HepG2 (cell line): ENCODE measurements around the gene CHML. TPM values are rescaled to one million over a fixed set of nuclear protein-coding genes. Genes with fewer than 3 reads are reported as not detected.
A peak's percentile ranks its signal among the peaks of the same experiment; 100 is the strongest.

Experiments used
- ATAC-seq: fragments of 200-7000 bp; cut with Tn5 transposase; 3 replicates; pipeline ENCODE4 v1.9.1; 2020; ENCODE audit warnings: mild to moderate bottlenecking, moderate library complexity
- BruUV-seq: library from RNA; stranded (reverse); fragments of 400-500 nt; replicated peaks from 2 replicates; lab custom pipeline; 2021; lab: Mats Ljungman, UMichigan
- CTCF ChIA-PET: fragments of 300-600 bp; formaldehyde crosslinking; extraction: SDS; loops from one replicate; lab custom pipeline; 2021; ENCODE audit warnings: low total read pairs, inconsistent platforms, low intra/inter-chr PET ratio; lab: Yijun Ruan, JAX
- POLR2A ChIA-PET: fragments of 350-600 bp; sonication (Branson Sonifier 250); formaldehyde crosslinking; loops from one replicate; lab custom pipeline; 2020; ENCODE audit warnings: antibody characterized with exemption, inconsistent platforms; lab: Yijun Ruan, JAX
- DNase-seq: peaks from one replicate; pipeline ENCODE4 v3.0.0-alpha.2; 2015; ENCODE audit warnings: low spot score
- FAIRE-seq: peaks from 3 replicates; lab custom pipeline; 2011; peaks lifted over from hg19 to GRCh38; lab: Jason Lieb, UNC
- H2AFZ ChIP-seq: one replicate; pipeline ENCODE4 v1.6.1; 2011; ENCODE audit warnings: low read length, inconsistent platforms
- H3K27ac ChIP-seq: fragments of 300-600 bp; 3 replicates; pipeline ENCODE4 v1.8.0; 2011; ENCODE audit warnings: mixed run types, mild to moderate bottlenecking, mixed read lengths, low read length, inconsistent platforms; ENCODE audit not compliant: insufficient read depth; ENCODE audit errors: extremely low read length
- H3K27me3 ChIP-seq, 2 experiments: fragments of 200-600 bp in 1 of 2; 2 replicates in 1 of 2; 3 replicates in 1 of 2; pipeline versions ENCODE4 v1.6.0 to v1.8.0; 2011; ENCODE audit warnings: low read length in 2 of 2, mild to moderate bottlenecking in 2 of 2, moderate library complexity in 2 of 2, inconsistent platforms in 1 of 2; ENCODE audit not compliant: insufficient read depth in 2 of 2, control insufficient read depth in 1 of 2
- H3K36me3 ChIP-seq, 2 experiments: fragments of 200-600 bp in 1 of 2; replicated peaks in 1 of 2; 2 replicates in 1 of 2; 3 replicates in 1 of 2; pipeline versions ENCODE4 v1.5.1 to v1.8.0; 2011; ENCODE audit warnings: low read length in 2 of 2, inconsistent platforms in 1 of 2; ENCODE audit not compliant: insufficient read depth in 2 of 2, control insufficient read depth in 1 of 2
- H3K4me1 ChIP-seq: 2 replicates; pipeline ENCODE4 v1.5.1; 2012; ENCODE audit warnings: low read length, inconsistent platforms; ENCODE audit not compliant: insufficient read depth
- H3K4me2 ChIP-seq: 2 replicates; pipeline ENCODE4 v1.6.0; 2011; ENCODE audit warnings: low read depth, low read length, inconsistent platforms
- H3K4me3 ChIP-seq, 3 experiments: fragments of 200-600 bp in 1 of 3; sonication (generic), shearing (Covaris generic) in 1 of 3; replicated peaks in 1 of 3; 2 replicates each; pipeline ENCODE4 v1.5.1; 2011 to 2016; ENCODE audit warnings: low read length in 3 of 3, inconsistent platforms in 2 of 3, low read depth in 2 of 3, mild to moderate bottlenecking in 2 of 3, control low read depth in 1 of 3, mixed read lengths in 1 of 3; ENCODE audit not compliant: insufficient read depth in 1 of 3
- H3K79me2 ChIP-seq: one replicate; pipeline ENCODE4 v1.6.1; 2011; ENCODE audit warnings: low read length, inconsistent platforms; ENCODE audit not compliant: insufficient read depth
- H3K9ac ChIP-seq: 2 replicates; pipeline ENCODE4 v1.6.0; 2011; ENCODE audit warnings: mild to moderate bottlenecking, low read depth, low read length, inconsistent platforms; ENCODE audit not compliant: insufficient read depth
- H3K9me3 ChIP-seq: 2 replicates; pipeline ENCODE4 v1.5.1; 2012; ENCODE audit warnings: mild to moderate bottlenecking, low read length
- H4K20me1 ChIP-seq: 2 replicates; pipeline ENCODE4 v1.6.0; 2011; ENCODE audit warnings: inconsistent platforms, mild to moderate bottlenecking, low read length, moderate library complexity; ENCODE audit not compliant: insufficient read depth
- FOXC1 ChIP-seq: sonication (generic); formaldehyde crosslinking; IDR thresholded peaks from 2 replicates; pipeline ENCODE4 v1.8.0; 2022; ENCODE audit warnings: mild to moderate bottlenecking, missing genetic modification reagents, borderline replicate concordance
- HNF4A ChIP-seq: sonication (generic); formaldehyde crosslinking; IDR thresholded peaks from 2 replicates; pipeline ENCODE4 v1.4.0; 2020; ENCODE audit warnings: missing genetic modification reagents
- HNF4G ChIP-seq, 2 experiments: sonication (generic) in 1 of 2; formaldehyde crosslinking in 1 of 2; IDR thresholded peaks; 2 replicates each; pipeline versions ENCODE4 v1.4.0 to v1.6.1; 2011 to 2020; ENCODE audit warnings: borderline replicate concordance in 2 of 2, low read depth in 2 of 2, mild to moderate bottlenecking in 2 of 2, low read length in 1 of 2, missing genetic modification reagents in 1 of 2, moderate library complexity in 1 of 2
- KMT2B ChIP-seq: IDR thresholded peaks from 2 replicates; pipeline ENCODE4 v1.6.1; 2016; ENCODE audit warnings: missing genetic modification reagents, missing compliant biosample characterization
- NCOR1 ChIP-seq: fragments of 200-600 bp; sonication (generic); IDR thresholded peaks from 2 replicates; pipeline ENCODE4 v1.7.0; 2017; ENCODE audit warnings: antibody characterized with exemption, low read length, borderline replicate concordance
- ZBTB7B ChIP-seq: sonication (generic); formaldehyde crosslinking; IDR thresholded peaks from 2 replicates; pipeline ENCODE4 v1.4.0; 2020; ENCODE audit warnings: missing genetic modification reagents
- WGBS: methylation state at CpG from one replicate; pipeline ENCODE4 v1.1.6; 2017; ENCODE audit warnings: low lambda C conversion rate; 5-methylcytosine and 5-hydroxymethylcytosine counted together
- in situ Hi-C: cut with HindIII; loops from 2 replicates; pipeline ENCODE4 v1.10.0; 2017; ENCODE audit warnings: low pct_unique_long_range_greater_than_20kb; ENCODE audit not compliant: extremely low pct_ligation_motif_present
- intact Hi-C: fragments of 100-400 bp; cut with micrococcal nuclease; formaldehyde crosslinking; loops from one replicate; pipeline ENCODE4 v1.10.0; 2022; ENCODE audit not compliant: unreplicated experiment
- polyA plus RNA-seq, 8 experiments: library from polyadenylated mRNA; depleted of rRNA in 3 of 8; stranded (reverse) in 7 of 8; unstranded in 1 of 8; fragments of >200 nt; fragmentation: Illumina TruSeq in 4 of 8; extraction: Trizol in 4 of 8; gene quantifications; 2 replicates each; pipeline versions ENCODE4 v1.2.1 to v1.2.3, GENCODE V29; 2011 to 2016; ENCODE audit warnings: low read depth in 4 of 8, missing spikeins in 1 of 8, mixed read lengths in 1 of 8; ENCODE audit not compliant: insufficient read depth in 1 of 8
- total RNA-seq, 5 experiments: library from RNA; depleted of rRNA; stranded (reverse); fragments of >200 nt; fragmentation: Illumina TruSeq; extraction: Trizol; gene quantifications; 2 replicates each; pipeline ENCODE4 v1.2.3, GENCODE V29; 2016; ENCODE audit warnings: low read depth in 1 of 5
- TF ChIP-seq, protein P1 (sequence below): sonication (generic); formaldehyde crosslinking; IDR thresholded peaks from 2 replicates; pipeline ENCODE4 v1.5.1; 2020; ENCODE audit warnings: mild to moderate bottlenecking, missing genetic modification reagents

CHML gene
- total and polyA plus RNA-seq, 2 of the 13 experiments (the other 11 are each of a cell fraction or from before 2014, with no cell fraction given) = 5.2 to 16.7 TPM

DNA sequence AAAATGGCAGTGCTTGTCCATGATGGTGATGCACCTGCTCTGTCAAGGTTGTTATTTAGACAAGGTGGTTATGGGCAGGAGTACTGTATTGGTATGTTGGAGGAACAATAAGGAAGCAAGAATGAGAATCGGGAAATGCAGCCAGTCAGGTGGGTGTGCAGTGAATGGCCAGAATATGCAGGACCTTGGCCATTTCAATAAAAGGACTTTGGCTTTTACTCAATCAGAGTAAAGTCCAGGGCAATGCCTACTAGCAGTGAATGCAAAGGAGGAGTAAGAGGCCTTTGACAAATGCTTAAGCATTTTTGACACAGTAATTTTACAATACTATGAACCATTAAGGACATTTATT is 2.4 kb upstream of the CHML start:
- Histone ChIP-seq H3K27ac (no peak overlapping the region), H3K4me3 (no peak overlapping the region)

More for the DNA sequence above, 2.4 kb upstream of the CHML start:
- DNase-seq (no peak), FAIRE-seq (no peak), ATAC-seq (no peak)
- Histone ChIP-seq H3K9ac (no peak overlapping the region), H3K79me2 (peaks cover 18% of the 10 kb centered on the region), H3K36me3 (no peaks in the 10 kb centered on the region), H3K27me3 (no peaks in the 10 kb centered on the region; a peak in 1 of 5 replicates), H4K20me1 (no peaks in the 10 kb centered on the region), H3K4me2 (peak overlapping the region; percentile 97), H3K9me3 (no peaks in the 10 kb centered on the region), H2AFZ (no peak overlapping the region), H3K4me1 (peaks cover 38% of the 10 kb centered on the region)
- POLR2A ChIA-PET = interaction anchor here (1.6 kb wide), 1 partner anchor 32 kb away, joined by 5 read pairs; no protein-coding TSS in a partner anchor
- peak; percentile 35; the same call in 1 of the 2 replicates for TF ChIP-seq NCOR1
- 0 out of 2 replicates have a peak, but pooled peaks have one; percentile 32 for TF ChIP-seq HNF4G (IDR thresholded peaks at IDR 0.05; ENCODE audit: borderline replicate concordance, low read depth, low read length)
- TF ChIP-seq HNF4G (CRISPR knock-in tag; IDR thresholded peaks at IDR 0.05; ENCODE audit: borderline replicate concordance, low read depth) = no peak
- TF ChIP-seq KMT2B (CRISPR knock-in tag) = no peak
- TF ChIP-seq, protein P1, sequence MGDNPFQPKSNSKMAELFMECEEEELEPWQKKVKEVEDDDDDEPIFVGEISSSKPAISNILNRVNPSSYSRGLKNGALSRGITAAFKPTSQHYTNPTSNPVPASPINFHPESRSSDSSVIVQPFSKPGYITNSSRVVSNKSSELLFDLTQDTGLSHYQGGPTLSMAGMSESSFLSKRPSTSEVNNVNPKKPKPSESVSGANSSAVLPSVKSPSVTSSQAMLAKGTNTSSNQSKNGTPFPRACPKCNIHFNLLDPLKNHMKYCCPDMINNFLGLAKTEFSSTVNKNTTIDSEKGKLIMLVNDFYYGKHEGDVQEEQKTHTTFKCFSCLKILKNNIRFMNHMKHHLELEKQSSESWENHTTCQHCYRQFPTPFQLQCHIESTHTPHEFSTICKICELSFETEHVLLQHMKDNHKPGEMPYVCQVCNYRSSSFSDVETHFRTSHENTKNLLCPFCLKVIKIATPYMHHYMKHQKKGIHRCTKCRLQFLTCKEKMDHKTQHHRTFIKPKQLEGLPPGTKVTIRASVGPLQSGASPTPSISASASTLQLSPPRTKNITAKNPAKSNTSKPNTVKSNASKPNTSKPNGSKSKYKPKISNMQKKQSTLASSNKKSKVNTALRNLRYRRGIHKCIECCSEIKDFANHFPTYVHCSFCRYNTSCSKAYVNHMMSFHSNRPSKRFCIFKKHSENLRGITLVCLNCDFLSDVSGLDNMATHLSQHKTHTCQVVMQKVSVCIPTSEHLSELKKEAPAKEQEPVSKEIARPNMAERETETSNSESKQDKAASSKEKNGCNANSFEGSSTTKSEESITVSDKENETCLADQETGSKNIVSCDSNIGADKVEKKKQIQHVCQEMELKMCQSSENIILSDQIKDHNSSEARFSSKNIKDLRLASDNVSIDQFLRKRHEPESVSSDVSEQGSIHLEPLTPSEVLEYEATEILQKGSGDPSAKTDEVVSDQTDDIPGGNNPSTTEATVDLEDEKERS = no peak
- peak; percentile 73 for TF ChIP-seq HNF4A (CRISPR knock-in tag)
- no peak for TF ChIP-seq FOXC1
- TF ChIP-seq ZBTB7B (CRISPR knock-in tag) = no peak
- BruUV-seq = no TSS peak
- CTCF ChIA-PET = no interaction called here
- WGBS = 0% methylated on average over 1 of the region's 1 CpG
- intact Hi-C loops = no loop called here
- in situ Hi-C loops = no loop called here
